D721Med (cell line): ENCODE measurements around the gene AGA.
A peak's percentile ranks its signal among the peaks of the same experiment; 100 is the strongest.

ENCODE experiments used
- DNase-seq: peaks from one replicate; pipeline ENCODE4 v3.0.0; 2011; ENCODE audit warnings: low spot score; ENCODE audit not compliant: insufficient read length
- FAIRE-seq: peaks from 2 replicates; lab custom pipeline; 2011; peaks lifted over from hg19 to GRCh38; lab: Jason Lieb, UNC
- TF ChIP-seq, protein P1 (sequence below): IDR thresholded peaks from 2 replicates; pipeline ENCODE4 v1.5.1; 2012; ENCODE audit warnings: mild to moderate bottlenecking, control low read depth; ENCODE audit not compliant: insufficient read depth; ENCODE audit errors: missing control alignments

AGA gene

GRCh38 chr4:177450426-177451107, 8.3 kb upstream of the AGA start:
- TF ChIP-seq, protein P1, sequence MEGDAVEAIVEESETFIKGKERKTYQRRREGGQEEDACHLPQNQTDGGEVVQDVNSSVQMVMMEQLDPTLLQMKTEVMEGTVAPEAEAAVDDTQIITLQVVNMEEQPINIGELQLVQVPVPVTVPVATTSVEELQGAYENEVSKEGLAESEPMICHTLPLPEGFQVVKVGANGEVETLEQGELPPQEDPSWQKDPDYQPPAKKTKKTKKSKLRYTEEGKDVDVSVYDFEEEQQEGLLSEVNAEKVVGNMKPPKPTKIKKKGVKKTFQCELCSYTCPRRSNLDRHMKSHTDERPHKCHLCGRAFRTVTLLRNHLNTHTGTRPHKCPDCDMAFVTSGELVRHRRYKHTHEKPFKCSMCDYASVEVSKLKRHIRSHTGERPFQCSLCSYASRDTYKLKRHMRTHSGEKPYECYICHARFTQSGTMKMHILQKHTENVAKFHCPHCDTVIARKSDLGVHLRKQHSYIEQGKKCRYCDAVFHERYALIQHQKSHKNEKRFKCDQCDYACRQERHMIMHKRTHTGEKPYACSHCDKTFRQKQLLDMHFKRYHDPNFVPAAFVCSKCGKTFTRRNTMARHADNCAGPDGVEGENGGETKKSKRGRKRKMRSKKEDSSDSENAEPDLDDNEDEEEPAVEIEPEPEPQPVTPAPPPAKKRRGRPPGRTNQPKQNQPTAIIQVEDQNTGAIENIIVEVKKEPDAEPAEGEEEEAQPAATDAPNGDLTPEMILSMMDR = no peak
- FAIRE-seq (no peak), DNase-seq (no peak)

GRCh38 chr4:177448850-177449249, 6.6 kb upstream of the AGA start:
- TF ChIP-seq, protein P1 = no peak
- DNase-seq (no peak), FAIRE-seq (no peak)

DNA sequence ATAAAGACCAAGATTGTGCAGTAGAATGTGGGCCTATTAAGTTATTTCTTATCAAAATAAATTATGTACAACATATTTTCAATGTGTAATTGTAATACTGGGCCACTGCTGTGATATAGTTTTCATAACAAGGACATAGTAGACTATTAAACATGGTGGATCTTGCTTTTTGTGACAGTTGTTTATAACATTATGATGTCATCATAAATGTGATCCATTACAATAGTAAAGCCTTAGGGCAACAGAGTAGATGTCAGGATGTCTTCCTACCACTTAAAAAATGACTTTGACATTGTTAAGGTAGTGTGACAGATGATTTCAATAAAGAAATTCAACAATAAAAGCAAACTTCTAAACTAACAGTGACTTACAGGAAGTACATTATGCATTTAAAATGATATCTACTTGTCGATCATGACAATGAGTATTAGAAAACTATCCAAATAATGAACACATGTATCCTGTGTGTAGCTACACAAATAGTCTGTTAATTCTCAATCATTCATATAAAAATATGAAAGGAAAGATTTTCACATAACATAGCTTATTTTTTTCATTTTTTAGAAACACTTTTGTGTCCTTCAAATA, 5.3 kb upstream of the AGA start:
- DNase-seq (no peak), FAIRE-seq (peak; percentile 64)
- TF ChIP-seq, protein P1 = no peak

GRCh38 chr4:177446586-177446985, 4.3 kb upstream of the AGA start:
- no peak for FAIRE-seq
- TF ChIP-seq, protein P1 = no peak
- DNase-seq = no peak

- FAIRE-seq (no peak), DNase-seq (no peak)
- TF ChIP-seq, protein P1 = no peak
Measured at GRCh38 chr4:177444911-177445736, 2.9 kb upstream of the AGA start.

GRCh38 chr4:177441061-177441802, 1.0 kb downstream of the AGA start:
- DNase-seq (no peak), FAIRE-seq (no peak)

More at GRCh38 chr4:177441061-177441802, 1.0 kb downstream of the AGA start:
- TF ChIP-seq, protein P1 = no peak
